T-cell (primary cell): Measurements from ENCODE around the gene MCEE. TPM values are rescaled to one million over a fixed set of nuclear protein-coding genes. Genes with fewer than 3 reads are reported as not detected.
A peak's percentile ranks its signal among the peaks of the same experiment; 100 is the strongest.
"Not testable (repeated sequence)": the region's sequence is repeated elsewhere in the genome, so short reads cannot be mapped to it uniquely, and the experiment has no call there.

Experiments used
- ATAC-seq, 4 experiments: fragments of 200-7000 bp in 3 of 4; fragments of 150-1000 bp in 1 of 4; cut with Tn5 transposase; replicated peaks in 1 of 4; 1 replicate in 3 of 4; 2 replicates in 1 of 4; pipeline ENCODE4 v1.10.0; 2021; ENCODE audit warnings: moderate library complexity in 3 of 4, mild to moderate bottlenecking in 2 of 4, moderate number of reproducible peaks in 1 of 4
- CTCF ChIA-PET, 2 donors: fragments of 300-600 bp; sonication (Branson Sonifier 250); formaldehyde crosslinking; loops; one replicate each; lab custom pipeline; 2022; ENCODE audit warnings: antibody characterized with exemption in 2 of 2; lab: Charles Lee
- POLR2A ChIA-PET, 2 donors: fragments of 300-600 bp; sonication (Branson Sonifier 250); formaldehyde crosslinking; loops; one replicate each; lab custom pipeline; 2022; ENCODE audit warnings: antibody characterized with exemption in 2 of 2; lab: Charles Lee
- DNase-seq, 35 experiments: peaks; one replicate each; pipeline versions ENCODE4 v3.0.0 to v3.0.0-alpha.2; 2013 to 2023
- H3K27ac ChIP-seq: one replicate; pipeline ENCODE4 v1.5.1; 2013; ENCODE audit warnings: low read length
- H3K27me3 ChIP-seq, 2 experiments: replicated peaks in 1 of 2; 1 replicate in 1 of 2; 2 replicates in 1 of 2; pipeline versions ENCODE4 v1.6.1 to v1.7.0; 2013; ENCODE audit warnings: low read length in 1 of 2, mixed read lengths in 1 of 2; ENCODE audit not compliant: control insufficient read depth in 2 of 2, insufficient read depth in 2 of 2; ENCODE audit errors: extremely low read depth in 1 of 2
- H3K36me3 ChIP-seq, 2 donors: 1 replicate in 1 of 2; 2 replicates in 1 of 2; pipeline versions ENCODE4 v1.6.1 to v1.7.0; 2013; ENCODE audit warnings: low read length in 1 of 2; ENCODE audit not compliant: control insufficient read depth in 2 of 2, insufficient read depth in 1 of 2; ENCODE audit errors: extremely low read depth in 1 of 2
- H3K4me1 ChIP-seq, 2 experiments: 1 replicate in 1 of 2; 2 replicates in 1 of 2; pipeline versions ENCODE4 v1.6.1 to v1.7.0; 2013; ENCODE audit warnings: low read length in 2 of 2, mixed read lengths in 1 of 2; ENCODE audit not compliant: insufficient read depth in 2 of 2, control insufficient read depth in 1 of 2; ENCODE audit errors: extremely low read depth in 1 of 2
- H3K4me3 ChIP-seq, 2 donors: 1 replicate in 1 of 2; 2 replicates in 1 of 2; pipeline versions ENCODE4 v1.5.1 to v1.7.0; 2013; ENCODE audit warnings: mild to moderate bottlenecking in 2 of 2, low read length in 1 of 2, moderate library complexity in 1 of 2; ENCODE audit not compliant: control insufficient read depth in 1 of 2; ENCODE audit errors: extremely low read depth in 1 of 2
- H3K9me3 ChIP-seq: 2 replicates; pipeline ENCODE4 v1.7.0; 2013
- H3K27ac Mint-ChIP-seq, 2 donors: one replicate each; pipeline ENCODE4 v1.8.0; 2020 to 2021; ENCODE audit warnings: mild to moderate bottlenecking in 2 of 2, mixed read lengths in 2 of 2
- H3K27me3 Mint-ChIP-seq, 2 donors: one replicate each; pipeline ENCODE4 v1.8.0; 2021 to 2022; ENCODE audit warnings: mixed read lengths in 2 of 2
- H3K36me3 Mint-ChIP-seq: one replicate; pipeline ENCODE4 v1.8.0; 2021; ENCODE audit warnings: mixed read lengths
- H3K4me1 Mint-ChIP-seq, 3 donors: one replicate each; pipeline ENCODE4 v1.8.0; 2020 to 2022; ENCODE audit warnings: mixed read lengths in 3 of 3, mild to moderate bottlenecking in 1 of 3
- H3K4me3 Mint-ChIP-seq, 3 donors: one replicate each; pipeline ENCODE4 v1.8.0; 2020 to 2022; ENCODE audit warnings: mild to moderate bottlenecking in 3 of 3, mixed read lengths in 3 of 3, moderate library complexity in 3 of 3
- H3K9me3 Mint-ChIP-seq, 3 donors: one replicate each; pipeline ENCODE4 v1.8.0; 2020 to 2022; ENCODE audit warnings: mixed read lengths in 3 of 3
- WGBS: methylation state at CpG from one replicate; pipeline ENCODE4 v1.1.5; 2013; ENCODE audit warnings: missing lambda C conversion rate; ENCODE audit not compliant: insufficient coverage; 5-methylcytosine and 5-hydroxymethylcytosine counted together
- total RNA-seq, 35 experiments: library from RNA in 6 of 35; stranded (reverse) in 6 of 35; fragments of 120-200 nt in 1 of 35; gene quantifications; one replicate each; pipeline versions ENCODE4 v1.2.1 to v1.2.4 and lab custom pipeline; 2013 to 2026

Gene MCEE
- total RNA-seq, 5 donors from 2014 or later (not counting 1 experiment from before 2014, with no cell fraction given): 13.7 to 22.4 (median 19.5) TPM

- H3K4me1 ChIP-seq, H3K4me3 Mint-ChIP-seq, DNase-seq, H3K27me3 Mint-ChIP-seq, H3K4me1 Mint-ChIP-seq, POLR2A ChIA-PET, H3K36me3 ChIP-seq, H3K9me3 Mint-ChIP-seq, H3K9me3 ChIP-seq, H3K36me3 Mint-ChIP-seq, ATAC-seq, H3K27ac ChIP-seq, H3K4me3 ChIP-seq, CTCF ChIA-PET, H3K27me3 ChIP-seq, H3K27ac Mint-ChIP-seq: not testable (repeated sequence)
- WGBS: 94% methylated on average over 3 of the region's 6 CpGs
Observed at GRCh38 chr2:71106463-71106862, 23.6 kb downstream of the MCEE start.

GRCh38 chr2:71103809-71104208 lies 26.2 kb downstream of the MCEE start:
- Histone ChIP-seq H3K4me1 (no peaks in the 10 kb centered on the region), H3K36me3 (no peaks in the 10 kb centered on the region), H3K4me3 (no peak overlapping the region), H3K27me3 (no peaks in the 10 kb centered on the region), H3K27ac (no peak overlapping the region), H3K9me3 (no peaks in the 10 kb centered on the region)
- ChIA-PET CTCF (interaction anchor here in 1 of 2 donors (0.6 kb wide), 1 partner anchor 415 kb away, joined by 3 read pairs; no protein-coding TSS in a partner anchor), POLR2A (interaction anchor here in 1 of 2 donors (0.6 kb wide), 1 partner anchor 1936 kb away, joined by 3 read pairs; no protein-coding TSS in a partner anchor)
- Mint-ChIP-seq H3K27ac (no peak overlapping the region), H3K9me3 (peaks cover 0 to 4% (median 3%) of the 10 kb centered on the region in 3 donors), H3K27me3 (peaks cover 0 to 4% of the 10 kb centered on the region in 2 donors), H3K4me3 (no peak overlapping the region), H3K4me1 (peaks cover 0 to 6% (median 2%) of the 10 kb centered on the region in 3 donors), H3K36me3 (peaks cover under 1% of the 10 kb centered on the region)
- no peak for DNase-seq
- 100% methylated on average over 4 of the region's 5 CpGs for WGBS
- no peak for ATAC-seq

GRCh38 chr2:71102981-71103681 lies 26.9 kb downstream of the MCEE start:
- Histone ChIP-seq H3K4me3 (no peak overlapping the region), H3K27ac (no peak overlapping the region), H3K4me1 (no peaks in the 10 kb centered on the region), H3K27me3 (no peaks in the 10 kb centered on the region), H3K36me3 (no peaks in the 10 kb centered on the region), H3K9me3 (no peaks in the 10 kb centered on the region)
- H3K4me3 Mint-ChIP-seq: no peak overlapping the region
- peaks cover 0 to 4% of the 10 kb centered on the region in 2 donors for H3K27me3 Mint-ChIP-seq
- ATAC-seq (no peak), DNase-seq (no peak)
- H3K36me3 Mint-ChIP-seq: no peaks in the 10 kb centered on the region
- POLR2A ChIA-PET: interaction anchor here in 1 of 2 donors (0.6 kb wide), 1 partner anchor 1937 kb away, joined by 3 read pairs; no protein-coding TSS in a partner anchor
- WGBS: 60% methylated on average over 2 of the region's 6 CpGs
- CTCF ChIA-PET: no interaction called here
- H3K9me3 Mint-ChIP-seq: peaks cover 0 to 4% (median 3%) of the 10 kb centered on the region in 3 donors
- H3K27ac Mint-ChIP-seq: no peak overlapping the region
- H3K4me1 Mint-ChIP-seq: peaks cover 0 to 6% (median 2%) of the 10 kb centered on the region in 3 donors

- Histone ChIP-seq H3K9me3 (no peaks in the 10 kb centered on the region), H3K4me3 (no peak overlapping the region), H3K36me3 (no peaks in the 10 kb centered on the region), H3K4me1 (no peaks in the 10 kb centered on the region), H3K27me3 (no peaks in the 10 kb centered on the region), H3K27ac (no peak overlapping the region)
- Mint-ChIP-seq H3K27me3 (peaks cover 0 to 9% of the 10 kb centered on the region in 2 donors), H3K4me1 (peaks cover 0 to 6% (median 2%) of the 10 kb centered on the region in 3 donors), H3K4me3 (no peak overlapping the region), H3K9me3 (peaks cover 0 to 4% (median 3%) of the 10 kb centered on the region in 3 donors), H3K27ac (no peak overlapping the region), H3K36me3 (no peaks in the 10 kb centered on the region)
- ATAC-seq (no peak), DNase-seq (no peak)
- WGBS: 33% methylated on average over 1 of the region's 2 CpGs
- ChIA-PET CTCF (interaction anchor here in 1 of 2 donors (2.3 kb wide), 1 partner anchor 30 kb away, joined by 9 read pairs; no protein-coding TSS in a partner anchor), POLR2A (no interaction called here)
Observed at GRCh38 chr2:71101656-71102055, 28.4 kb downstream of the MCEE start.

GRCh38 chr2:71100195-71100964 lies 29.6 kb downstream of the MCEE start:
- Mint-ChIP-seq H3K9me3 (peaks cover 0 to 2% (median 2%) of the 10 kb centered on the region in 3 donors), H3K27me3 (peaks cover 0 to 9% of the 10 kb centered on the region in 2 donors), H3K4me1 (peaks cover 0 to 6% (median 2%) of the 10 kb centered on the region in 3 donors), H3K4me3 (no peak overlapping the region), H3K36me3 (no peaks in the 10 kb centered on the region), H3K27ac (no peak overlapping the region)
- WGBS: no CpG with 5 or more reads among the region's 3 CpGs
- H3K4me1 ChIP-seq: no peaks in the 10 kb centered on the region
- no peaks in the 10 kb centered on the region for H3K9me3 ChIP-seq
- ChIA-PET CTCF (interaction anchor here (0.6 to 2.3 kb wide), 6 partner anchors 10 to 216 kb away, joined by 3 to 9 read pairs (median 4); partner anchors contain the start of gene NAGK (in 1 of the 2)), POLR2A (interaction anchor here in 1 of 2 donors (0.6 kb wide), 1 partner anchor 17 kb away, joined by 5 read pairs; no protein-coding TSS in a partner anchor)
- H3K36me3 ChIP-seq: no peaks in the 10 kb centered on the region
- H3K4me3 ChIP-seq: no peak overlapping the region
- H3K27ac ChIP-seq: no peak overlapping the region
- ATAC-seq (peak; percentile 45 to 64 (median 58)), DNase-seq (peak in 25 of 35 experiments; percentile 6 to 63 (median 22))
- H3K27me3 ChIP-seq: no peaks in the 10 kb centered on the region

- H3K27me3 ChIP-seq, CTCF ChIA-PET, DNase-seq, H3K4me1 ChIP-seq, H3K36me3 ChIP-seq, H3K9me3 Mint-ChIP-seq, H3K4me3 Mint-ChIP-seq, POLR2A ChIA-PET, ATAC-seq, H3K36me3 Mint-ChIP-seq, H3K4me3 ChIP-seq, H3K4me1 Mint-ChIP-seq, H3K27ac ChIP-seq, H3K27ac Mint-ChIP-seq, H3K9me3 ChIP-seq: not testable (repeated sequence)
- WGBS: 92% methylated on average over 29 of the region's 33 CpGs
- peaks cover 9 to 24% of the 10 kb centered on the region in 2 donors for H3K27me3 Mint-ChIP-seq
Observed at GRCh38 chr2:71092491-71093260, 37.4 kb downstream of the MCEE start.
